ENCODE results near the gene CBFB.
A peak's percentile ranks its signal among the peaks of the same experiment; 100 is the strongest.

The CBFB gene

DNA sequence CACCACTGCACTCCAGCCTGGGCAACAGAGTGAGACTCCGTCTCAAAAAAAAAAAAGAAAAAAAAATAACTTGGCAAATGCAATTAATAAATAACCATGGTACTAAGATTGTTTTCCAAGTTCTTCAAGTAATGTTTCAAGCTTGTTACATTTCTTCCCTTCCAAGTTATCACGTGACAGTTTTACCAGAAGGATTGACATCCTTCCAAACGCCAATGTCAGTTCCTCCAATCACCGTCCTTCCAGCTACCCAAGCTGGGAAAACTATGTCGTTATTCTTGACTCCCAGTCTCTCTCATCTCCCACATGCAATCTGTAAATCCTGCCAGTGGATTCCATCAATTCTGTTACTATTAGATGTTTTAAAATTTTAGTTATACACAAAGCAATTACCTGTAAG, 76.9 kb downstream of the CBFB start:
- no peak for TF ChIP-seq RAD21 (IDR thresholded peaks at IDR 0.05; ENCODE audit: low read depth)
- no peak for TF ChIP-seq CEBPB (IDR thresholded peaks at IDR 0.05)
- TF ChIP-seq FOXM1 (IDR thresholded peaks at IDR 0.05; ENCODE audit: borderline replicate concordance, low read depth) = no peak
- no peak for TF ChIP-seq CREB1 (IDR thresholded peaks at IDR 0.05; ENCODE audit: low read depth)
- TF ChIP-seq, protein P1, sequence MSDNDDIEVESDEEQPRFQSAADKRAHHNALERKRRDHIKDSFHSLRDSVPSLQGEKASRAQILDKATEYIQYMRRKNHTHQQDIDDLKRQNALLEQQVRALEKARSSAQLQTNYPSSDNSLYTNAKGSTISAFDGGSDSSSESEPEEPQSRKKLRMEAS (IDR thresholded peaks at IDR 0.05) = no peak
- TF ChIP-seq YY1 (IDR thresholded peaks at IDR 0.05; ENCODE audit: low read depth) = no peak
- no peak for TF ChIP-seq TCF12 (IDR thresholded peaks at IDR 0.05; ENCODE audit: low read depth)
- TF ChIP-seq, protein P2, sequence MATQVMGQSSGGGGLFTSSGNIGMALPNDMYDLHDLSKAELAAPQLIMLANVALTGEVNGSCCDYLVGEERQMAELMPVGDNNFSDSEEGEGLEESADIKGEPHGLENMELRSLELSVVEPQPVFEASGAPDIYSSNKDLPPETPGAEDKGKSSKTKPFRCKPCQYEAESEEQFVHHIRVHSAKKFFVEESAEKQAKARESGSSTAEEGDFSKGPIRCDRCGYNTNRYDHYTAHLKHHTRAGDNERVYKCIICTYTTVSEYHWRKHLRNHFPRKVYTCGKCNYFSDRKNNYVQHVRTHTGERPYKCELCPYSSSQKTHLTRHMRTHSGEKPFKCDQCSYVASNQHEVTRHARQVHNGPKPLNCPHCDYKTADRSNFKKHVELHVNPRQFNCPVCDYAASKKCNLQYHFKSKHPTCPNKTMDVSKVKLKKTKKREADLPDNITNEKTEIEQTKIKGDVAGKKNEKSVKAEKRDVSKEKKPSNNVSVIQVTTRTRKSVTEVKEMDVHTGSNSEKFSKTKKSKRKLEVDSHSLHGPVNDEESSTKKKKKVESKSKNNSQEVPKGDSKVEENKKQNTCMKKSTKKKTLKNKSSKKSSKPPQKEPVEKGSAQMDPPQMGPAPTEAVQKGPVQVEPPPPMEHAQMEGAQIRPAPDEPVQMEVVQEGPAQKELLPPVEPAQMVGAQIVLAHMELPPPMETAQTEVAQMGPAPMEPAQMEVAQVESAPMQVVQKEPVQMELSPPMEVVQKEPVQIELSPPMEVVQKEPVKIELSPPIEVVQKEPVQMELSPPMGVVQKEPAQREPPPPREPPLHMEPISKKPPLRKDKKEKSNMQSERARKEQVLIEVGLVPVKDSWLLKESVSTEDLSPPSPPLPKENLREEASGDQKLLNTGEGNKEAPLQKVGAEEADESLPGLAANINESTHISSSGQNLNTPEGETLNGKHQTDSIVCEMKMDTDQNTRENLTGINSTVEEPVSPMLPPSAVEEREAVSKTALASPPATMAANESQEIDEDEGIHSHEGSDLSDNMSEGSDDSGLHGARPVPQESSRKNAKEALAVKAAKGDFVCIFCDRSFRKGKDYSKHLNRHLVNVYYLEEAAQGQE (IDR thresholded peaks at IDR 0.05; ENCODE audit: low read depth) = no peak
- no peak for TF ChIP-seq ZBTB7A (IDR thresholded peaks at IDR 0.05; ENCODE audit: low read depth)
- TF ChIP-seq EGR1 (IDR thresholded peaks at IDR 0.05) = no peak
- no peak for TF ChIP-seq TEAD4 (IDR thresholded peaks at IDR 0.05)
- no peak for TF ChIP-seq NFIC (IDR thresholded peaks at IDR 0.05)
- TF ChIP-seq TAF1 (IDR thresholded peaks at IDR 0.05; ENCODE audit: low read depth) = no peak
- TF ChIP-seq, protein P3, sequence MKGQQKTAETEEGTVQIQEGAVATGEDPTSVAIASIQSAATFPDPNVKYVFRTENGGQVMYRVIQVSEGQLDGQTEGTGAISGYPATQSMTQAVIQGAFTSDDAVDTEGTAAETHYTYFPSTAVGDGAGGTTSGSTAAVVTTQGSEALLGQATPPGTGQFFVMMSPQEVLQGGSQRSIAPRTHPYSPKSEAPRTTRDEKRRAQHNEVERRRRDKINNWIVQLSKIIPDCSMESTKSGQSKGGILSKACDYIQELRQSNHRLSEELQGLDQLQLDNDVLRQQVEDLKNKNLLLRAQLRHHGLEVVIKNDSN (IDR thresholded peaks at IDR 0.05) = no peak

DNA sequence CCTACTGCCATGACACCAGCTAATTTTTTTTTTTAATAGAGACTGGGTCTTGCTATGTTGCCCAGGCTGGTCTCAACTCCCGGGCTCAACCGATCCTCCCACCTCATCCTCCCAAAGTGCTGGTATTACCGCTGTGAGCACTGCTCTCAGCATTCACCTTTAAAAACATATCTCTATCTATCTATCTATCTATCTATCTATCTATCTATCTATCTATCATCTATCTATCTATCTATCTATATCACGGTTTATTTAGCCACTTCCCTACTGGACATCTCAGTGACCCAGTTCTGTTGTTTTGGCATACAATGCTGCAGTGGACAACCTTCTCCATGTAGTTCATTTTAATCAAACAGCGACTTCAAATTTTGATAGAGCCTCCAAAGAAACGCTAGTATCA, 79.5 kb downstream of the CBFB start:
- TF ChIP-seq TEAD4 (IDR thresholded peaks at IDR 0.05) (no peak), RAD21 (IDR thresholded peaks at IDR 0.05; ENCODE audit: low read depth) (no peak), CEBPB (IDR thresholded peaks at IDR 0.05) (no peak), CREB1 (IDR thresholded peaks at IDR 0.05; ENCODE audit: low read depth) (no peak), EP300 (IDR thresholded peaks at IDR 0.05; ENCODE audit: borderline replicate concordance) (no peak), TCF12 (IDR thresholded peaks at IDR 0.05; ENCODE audit: low read depth) (no peak), EGR1 (IDR thresholded peaks at IDR 0.05) (no peak), NFIC (IDR thresholded peaks at IDR 0.05) (no peak)
- TF ChIP-seq, protein P3 (IDR thresholded peaks at IDR 0.05) = no peak
- TF ChIP-seq, protein P1 (IDR thresholded peaks at IDR 0.05) = no peak

DNA sequence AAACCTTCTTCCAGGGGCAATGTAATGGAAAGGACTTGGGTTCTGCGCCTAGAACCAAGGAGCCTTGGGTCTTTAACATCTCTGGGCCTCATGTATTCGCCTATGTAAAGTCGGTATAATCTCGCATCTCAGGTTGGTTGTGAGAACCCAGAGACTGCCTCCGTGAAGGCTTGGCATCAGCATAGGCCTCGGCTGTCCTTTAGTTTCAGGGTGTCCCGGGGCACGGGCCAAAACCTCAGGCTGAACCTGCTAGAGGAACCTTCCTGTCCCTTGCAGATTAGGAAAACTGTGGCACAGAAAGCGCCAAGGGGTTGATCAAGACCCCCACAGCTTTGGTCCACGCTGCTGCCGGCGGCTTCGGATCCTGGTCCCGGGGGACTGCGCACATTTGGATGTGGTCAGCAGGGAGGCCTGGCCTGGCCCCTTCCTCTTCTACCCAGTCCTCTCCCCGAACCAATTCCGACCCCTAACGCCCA, 80.0 kb downstream of the CBFB start:
- TF ChIP-seq, protein P3 (IDR thresholded peaks at IDR 0.05) = no peak
- TF ChIP-seq RAD21 (IDR thresholded peaks at IDR 0.05; ENCODE audit: low read depth) (no peak), CEBPB (IDR thresholded peaks at IDR 0.05) (no peak), EP300 (IDR thresholded peaks at IDR 0.05; ENCODE audit: borderline replicate concordance) (no peak), YY1 (IDR thresholded peaks at IDR 0.05; ENCODE audit: low read depth) (no peak), TCF12 (IDR thresholded peaks at IDR 0.05; ENCODE audit: low read depth) (no peak), CREB1 (IDR thresholded peaks at IDR 0.05; ENCODE audit: low read depth) (no peak), ZBTB7A (IDR thresholded peaks at IDR 0.05; ENCODE audit: low read depth) (no peak), EGR1 (IDR thresholded peaks at IDR 0.05) (no peak)

DNA sequence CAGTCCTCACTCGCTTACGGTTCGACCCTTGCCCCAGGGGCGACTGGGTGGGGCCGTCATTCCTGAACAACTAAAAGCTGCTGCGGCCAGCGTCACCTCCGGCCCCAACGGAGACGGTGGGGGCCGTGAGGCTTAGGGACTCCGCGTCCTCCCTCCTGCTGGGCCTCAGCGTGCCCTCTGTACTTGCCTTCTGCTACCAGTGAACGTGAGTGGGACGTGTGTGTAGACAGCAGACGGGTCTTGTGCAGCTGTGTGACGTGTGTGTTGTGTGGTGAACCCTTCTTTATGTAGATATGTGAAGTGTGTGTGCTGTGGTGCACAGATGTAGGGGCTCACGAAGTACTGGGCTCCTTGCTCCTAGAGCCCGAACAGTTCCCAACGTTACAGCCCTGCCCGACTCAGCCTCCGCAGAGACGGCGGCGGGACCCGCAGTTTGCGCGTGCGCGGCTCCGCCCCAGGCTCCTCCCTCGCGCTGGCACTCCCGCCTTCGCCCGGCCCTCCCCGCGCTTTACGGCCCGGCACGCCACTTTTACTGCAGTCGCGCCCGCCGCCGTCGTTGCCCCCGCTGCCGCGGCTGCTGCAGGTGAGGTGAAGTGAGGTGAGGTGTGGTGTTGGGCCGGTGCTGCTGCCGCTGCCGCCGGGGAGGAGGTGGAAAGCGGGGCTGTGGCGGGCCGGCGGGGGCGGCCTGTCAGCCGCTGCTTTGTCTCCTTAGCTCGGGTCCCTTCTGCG, 80.6 kb downstream of the CBFB start, which contains the start of gene PHAF1:
PHAF1 (plus strand) TSS at position 535 of the 729 bp plus-strand sequence. CDS start 235 bp downstream, outside the sequence.
- TF ChIP-seq CEBPB (IDR thresholded peaks at IDR 0.05) (no peak), FOXM1 (IDR thresholded peaks at IDR 0.05; ENCODE audit: borderline replicate concordance, low read depth) (no peak), ZBTB7A (IDR thresholded peaks at IDR 0.05; ENCODE audit: low read depth) (no peak), TAF1 (IDR thresholded peaks at IDR 0.05; ENCODE audit: low read depth) (peak; percentile 98), RAD21 (IDR thresholded peaks at IDR 0.05; ENCODE audit: low read depth) (no peak), CREB1 (IDR thresholded peaks at IDR 0.05; ENCODE audit: low read depth) (peak; percentile 48; the same call in 1 of the 2 replicates), YY1 (IDR thresholded peaks at IDR 0.05; ENCODE audit: low read depth) (peak; percentile 57; the same call in 1 of the 2 replicates), EP300 (IDR thresholded peaks at IDR 0.05; ENCODE audit: borderline replicate concordance) (peak; percentile 53; the same call in 1 of the 2 replicates), EGR1 (IDR thresholded peaks at IDR 0.05) (no peak), NFIC (IDR thresholded peaks at IDR 0.05) (no peak), TEAD4 (IDR thresholded peaks at IDR 0.05) (peak; percentile 71), TCF12 (IDR thresholded peaks at IDR 0.05; ENCODE audit: low read depth) (peak; percentile 63; the same call in 1 of the 2 replicates)
- TF ChIP-seq, protein P3 (IDR thresholded peaks at IDR 0.05) = peak; percentile 45
- TF ChIP-seq, protein P2 (IDR thresholded peaks at IDR 0.05; ENCODE audit: low read depth) = 0 out of 2 replicates have a peak, but pooled peaks have one; percentile 35
- TF ChIP-seq, protein P1 (IDR thresholded peaks at IDR 0.05) = peak; percentile 81

Data from Ishikawa (cell line).